ENCODE data around the gene NEU2.

NEU2 gene

GRCh38 chr2:233081232-233081730 is 48.8 kb downstream of the NEU2 start:
- DNase-seq = no peak

- DNase-seq = no peak
Observed at GRCh38 chr2:233081731-233082221, 49.3 kb downstream of the NEU2 start.

- no peak for DNase-seq
Observed at GRCh38 chr2:233082222-233082930, 49.9 kb downstream of the NEU2 start.

GRCh38 chr2:233082931-233083755 is 50.7 kb downstream of the NEU2 start:
- DNase-seq = no peak

GRCh38 chr2:233083782-233084181 is 51.3 kb downstream of the NEU2 start:
- DNase-seq = no peak

GRCh38 chr2:233084488-233084887 is 52.0 kb downstream of the NEU2 start:
- no peak for DNase-seq

Data from COR-L47 (cell line).